Activated naive CD4-positive, alpha-beta T cell treated with anti-CD3 and anti-CD28 coated beads, Interleukin-2, amount 50 U/mL, for 24 hours (primary cell): Measurements from ENCODE around the gene SYNPO.

ENCODE experiments used
- H3K27ac Mint-ChIP-seq: one replicate; pipeline ENCODE4 v1.8.0; 2021; ENCODE audit warnings: mild to moderate bottlenecking, mixed read lengths
- H3K27me3 Mint-ChIP-seq: one replicate; pipeline ENCODE4 v1.8.0; 2021; ENCODE audit warnings: mixed read lengths
- H3K36me3 Mint-ChIP-seq: one replicate; pipeline ENCODE4 v1.8.0; 2021; ENCODE audit warnings: mixed read lengths
- H3K4me1 Mint-ChIP-seq: one replicate; pipeline ENCODE4 v1.8.0; 2021; ENCODE audit warnings: mixed read lengths
- H3K4me3 Mint-ChIP-seq: one replicate; pipeline ENCODE4 v1.8.0; 2021; ENCODE audit warnings: mild to moderate bottlenecking, mixed read lengths
- H3K9me3 Mint-ChIP-seq: one replicate; pipeline ENCODE4 v1.8.0; 2021; ENCODE audit warnings: mixed read lengths

Gene SYNPO

DNA sequence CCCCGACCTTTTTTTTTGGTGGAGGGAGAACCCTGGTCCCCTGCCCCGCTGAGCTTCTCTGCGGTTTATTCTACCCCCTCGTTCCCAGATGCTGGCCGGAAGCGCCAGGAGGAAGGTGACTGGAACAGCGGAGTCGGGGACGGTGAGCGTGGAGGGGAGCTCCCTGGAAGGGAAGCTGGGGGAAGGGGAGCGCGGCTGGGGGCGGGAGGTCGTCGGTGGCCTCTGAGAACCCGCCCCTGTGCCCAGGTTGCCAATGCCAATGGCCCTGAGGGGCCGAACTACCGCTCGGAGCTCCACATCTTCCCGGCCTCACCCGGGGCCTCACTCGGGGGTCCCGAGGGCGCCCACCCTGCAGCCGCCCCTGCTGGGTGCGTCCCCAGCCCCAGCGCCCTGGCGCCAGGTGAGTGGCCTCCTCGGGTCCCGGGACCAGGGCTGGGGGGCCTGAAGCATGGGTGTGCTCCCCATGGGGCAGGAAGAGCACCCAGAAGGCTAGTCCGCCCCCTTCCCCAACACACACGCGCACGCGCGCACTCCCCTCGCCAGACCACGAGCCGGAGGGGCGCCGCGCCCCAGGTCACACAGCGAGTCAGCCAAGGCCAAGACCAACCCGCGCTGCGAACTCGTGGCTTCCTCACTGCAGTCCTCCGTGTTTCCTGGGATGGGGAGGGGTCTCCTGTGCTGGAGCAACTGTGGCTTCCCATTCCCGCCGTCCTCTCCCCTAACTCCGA, 31.2 kb downstream of the SYNPO start:
- Mint-ChIP-seq H3K9me3 (no peaks in the 10 kb centered on the region), H3K36me3 (no peaks in the 10 kb centered on the region), H3K4me1 (peaks cover 14% of the 10 kb centered on the region), H3K27me3 (peaks cover 13% of the 10 kb centered on the region), H3K27ac (no peak overlapping the region), H3K4me3 (peak overlapping the region; percentile 79)

DNA sequence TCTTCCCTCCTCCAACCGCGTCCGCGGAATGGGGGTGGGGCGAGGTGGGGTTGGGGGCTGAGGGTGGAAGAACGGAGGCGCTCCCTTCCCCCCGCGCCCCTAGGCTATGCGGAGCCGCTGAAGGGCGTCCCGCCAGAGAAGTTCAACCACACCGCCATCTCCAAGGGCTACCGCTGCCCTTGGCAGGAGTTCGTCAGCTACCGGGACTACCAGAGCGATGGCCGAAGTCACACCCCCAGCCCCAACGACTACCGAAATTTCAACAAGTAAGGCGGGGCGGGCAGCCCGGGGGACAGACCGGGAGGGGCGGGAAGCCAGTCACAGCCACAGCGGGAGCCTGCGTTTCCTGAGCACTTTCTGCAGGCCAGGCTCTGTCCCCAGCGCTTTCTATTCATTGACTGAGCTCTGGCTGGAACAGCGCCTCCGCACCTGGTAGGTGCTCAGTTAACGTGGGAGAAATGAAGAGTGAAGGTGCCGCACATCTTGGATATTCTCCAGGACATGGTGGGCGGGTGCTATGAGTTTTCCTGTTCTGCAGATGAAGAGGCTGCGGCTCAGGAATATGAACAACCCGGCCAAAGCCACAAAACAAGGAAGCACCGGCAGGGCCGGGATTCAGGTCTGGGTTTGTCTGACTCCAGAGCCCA, 31.9 kb downstream of the SYNPO start:
- Mint-ChIP-seq H3K36me3 (no peaks in the 10 kb centered on the region), H3K27ac (no peak overlapping the region), H3K9me3 (no peaks in the 10 kb centered on the region), H3K27me3 (peaks cover 13% of the 10 kb centered on the region), H3K4me3 (peak overlapping the region; percentile 79), H3K4me1 (peaks cover 14% of the 10 kb centered on the region)

DNA sequence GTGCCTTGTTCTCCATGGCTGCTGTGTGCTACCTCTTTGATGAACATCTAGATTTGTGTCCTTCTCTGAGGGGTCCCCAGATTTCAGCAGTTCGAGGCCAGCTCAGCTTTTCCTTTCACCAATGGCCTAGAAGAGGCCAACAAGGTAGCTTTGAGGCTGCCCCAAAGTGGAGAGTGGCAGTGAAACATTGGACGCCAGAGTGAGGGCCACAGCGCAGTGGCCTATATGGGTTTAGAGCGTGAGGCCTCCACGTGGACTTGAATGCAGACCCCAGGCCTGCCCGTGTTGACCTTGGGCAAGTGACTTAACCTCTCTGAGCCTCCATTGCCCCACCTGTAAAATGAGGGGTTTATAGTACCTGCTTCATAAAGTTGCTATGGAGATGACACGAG, 32.4 kb downstream of the SYNPO start:
- H3K4me3 Mint-ChIP-seq: peak overlapping the region; percentile 79

DNA sequence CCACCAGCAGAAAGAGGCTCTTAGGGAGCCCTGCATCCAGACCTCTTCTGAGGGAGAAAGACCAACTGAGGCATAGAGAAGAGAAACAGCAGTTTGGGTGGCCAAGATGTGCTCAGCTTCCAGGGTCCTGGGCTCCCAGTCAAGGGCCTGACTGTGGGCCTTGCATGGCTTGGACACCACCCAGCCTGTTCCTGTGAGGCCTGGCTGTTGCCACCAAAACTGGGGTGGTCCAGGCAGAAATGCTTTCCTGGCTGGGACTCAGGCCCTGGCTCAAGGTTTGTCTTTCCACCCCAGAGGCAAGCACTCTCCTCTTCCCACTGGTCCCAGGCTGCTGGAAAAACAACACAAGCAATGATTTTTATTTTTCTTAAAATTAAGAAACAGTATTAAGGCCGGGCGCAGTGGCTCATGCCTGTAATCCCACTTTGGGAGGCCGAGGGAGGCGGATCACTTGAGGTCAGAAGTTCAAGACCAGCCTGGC, 33.9 kb downstream of the SYNPO start:
- H3K36me3 Mint-ChIP-seq: no peaks in the 10 kb centered on the region
- no peak overlapping the region for H3K4me3 Mint-ChIP-seq
- no peak overlapping the region for H3K27ac Mint-ChIP-seq
- no peaks in the 10 kb centered on the region for H3K9me3 Mint-ChIP-seq
- peaks cover 13% of the 10 kb centered on the region for H3K27me3 Mint-ChIP-seq
- peaks cover 14% of the 10 kb centered on the region for H3K4me1 Mint-ChIP-seq

More for the DNA sequence above, 32.4 kb downstream of the SYNPO start:
- Mint-ChIP-seq H3K4me1 (peaks cover 14% of the 10 kb centered on the region), H3K36me3 (no peaks in the 10 kb centered on the region), H3K27me3 (peaks cover 13% of the 10 kb centered on the region), H3K27ac (no peak overlapping the region), H3K9me3 (no peaks in the 10 kb centered on the region)

DNA sequence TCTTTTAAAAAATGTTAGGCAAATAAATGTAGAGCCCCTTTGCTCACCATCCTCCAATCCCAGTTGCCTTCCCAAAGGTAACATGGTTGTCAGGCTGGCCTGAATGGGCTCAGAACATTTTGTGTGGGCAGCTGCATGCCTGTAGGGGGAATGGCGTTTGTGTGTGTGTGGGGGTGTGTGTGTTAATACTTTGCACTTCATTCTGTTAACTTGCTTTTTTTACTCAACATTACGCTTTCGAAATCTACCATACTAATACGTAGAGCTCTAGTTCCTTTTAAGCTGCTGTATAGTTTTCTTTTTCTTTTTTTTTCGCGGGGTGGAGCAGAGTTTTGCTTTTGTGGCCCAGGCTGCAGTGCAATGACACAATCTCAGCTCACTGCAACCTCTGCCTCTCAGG, 34.6 kb downstream of the SYNPO start:
- Mint-ChIP-seq H3K9me3 (no peaks in the 10 kb centered on the region), H3K27ac (no peak overlapping the region), H3K4me3 (no peak overlapping the region), H3K4me1 (peaks cover 14% of the 10 kb centered on the region), H3K36me3 (peaks cover 2% of the 10 kb centered on the region), H3K27me3 (peaks cover 10% of the 10 kb centered on the region)

DNA sequence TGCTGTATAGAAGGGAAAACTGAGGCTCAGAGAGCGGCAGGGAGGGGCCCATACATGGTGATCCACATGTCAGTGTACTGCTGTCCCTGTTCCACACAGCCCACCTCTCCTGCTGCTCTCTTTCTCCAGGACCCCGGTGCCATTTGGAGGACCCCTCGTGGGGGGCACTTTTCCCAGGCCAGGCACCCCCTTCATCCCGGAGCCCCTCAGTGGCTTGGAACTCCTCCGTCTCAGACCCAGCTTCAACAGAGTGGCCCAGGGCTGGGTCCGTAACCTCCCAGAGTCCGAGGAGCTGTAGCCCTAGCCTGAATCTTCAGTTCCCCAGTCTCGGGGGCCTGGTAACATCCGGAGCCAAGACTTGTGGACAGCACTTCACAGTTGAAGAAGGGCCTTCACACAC, 36.1 kb downstream of the SYNPO start:
- Mint-ChIP-seq H3K27me3 (no peaks in the 10 kb centered on the region), H3K4me1 (peaks cover 6% of the 10 kb centered on the region), H3K9me3 (no peaks in the 10 kb centered on the region), H3K27ac (no peak overlapping the region), H3K36me3 (peaks cover 6% of the 10 kb centered on the region), H3K4me3 (no peak overlapping the region)

DNA sequence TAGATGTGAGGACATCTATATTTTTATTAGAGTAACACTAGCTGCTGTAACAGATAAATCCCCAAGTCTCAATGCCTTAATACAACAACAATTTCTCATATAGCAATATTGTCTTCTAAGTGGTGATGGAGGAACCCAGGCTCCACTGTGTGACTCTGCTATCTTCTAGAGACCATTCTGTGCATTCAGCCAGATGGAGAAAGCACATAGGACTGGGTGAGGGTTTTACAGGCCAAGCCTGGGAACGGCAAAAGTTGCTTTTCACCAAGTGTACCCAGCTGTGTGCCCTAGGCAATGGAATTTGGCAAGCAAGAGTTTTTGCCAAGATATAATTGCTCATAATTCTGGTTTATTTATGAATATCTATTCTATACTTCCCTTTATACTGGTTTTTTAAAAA, 48.7 kb downstream of the SYNPO start:
- H3K4me3 Mint-ChIP-seq: no peak overlapping the region
- no peak overlapping the region for H3K27ac Mint-ChIP-seq
- H3K27me3 Mint-ChIP-seq: no peaks in the 10 kb centered on the region
- H3K4me1 Mint-ChIP-seq: no peaks in the 10 kb centered on the region
- peaks cover 13% of the 10 kb centered on the region for H3K36me3 Mint-ChIP-seq
- H3K9me3 Mint-ChIP-seq: no peaks in the 10 kb centered on the region

DNA sequence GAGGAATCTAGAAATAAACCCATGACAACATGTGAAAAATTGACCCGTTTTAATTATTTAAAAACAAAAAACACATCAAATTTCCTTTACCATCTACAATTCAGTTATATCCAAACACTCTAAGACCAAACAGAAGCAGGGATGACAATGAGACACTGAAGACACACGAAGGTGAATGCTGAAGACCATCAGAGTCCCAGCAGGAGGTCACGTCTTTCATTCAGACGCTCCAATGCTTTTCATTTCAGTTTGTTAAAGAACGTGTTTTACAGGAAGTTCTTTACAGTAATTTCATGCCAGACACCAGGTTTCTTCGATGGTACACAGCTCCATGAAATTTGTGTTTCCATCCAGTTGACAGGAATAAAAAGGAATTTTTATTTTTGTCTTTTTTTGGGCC, 50.3 kb downstream of the SYNPO start:
- no peaks in the 10 kb centered on the region for H3K27me3 Mint-ChIP-seq
- no peak overlapping the region for H3K4me3 Mint-ChIP-seq
- no peaks in the 10 kb centered on the region for H3K9me3 Mint-ChIP-seq
- no peak overlapping the region for H3K27ac Mint-ChIP-seq
- H3K4me1 Mint-ChIP-seq: no peaks in the 10 kb centered on the region
- peaks cover 21% of the 10 kb centered on the region for H3K36me3 Mint-ChIP-seq

DNA sequence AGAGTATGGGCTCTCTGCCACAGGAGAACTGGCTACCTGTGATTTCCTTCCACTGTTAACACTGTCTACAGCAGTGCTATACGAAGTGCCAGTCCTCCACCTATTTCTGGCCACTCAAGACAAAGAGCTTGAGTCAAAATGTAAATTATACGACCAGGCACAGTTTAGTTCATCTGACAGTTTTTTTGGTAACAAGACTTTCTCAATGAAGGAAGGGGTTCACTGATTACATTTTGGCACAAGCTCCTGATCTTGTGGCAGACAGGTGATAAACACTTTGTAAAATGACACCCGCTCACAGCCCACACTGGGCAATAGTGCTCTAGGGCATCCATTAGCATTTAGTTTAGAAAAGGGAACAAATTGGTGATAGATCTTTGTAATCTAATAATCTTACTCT, 51.8 kb downstream of the SYNPO start:
- Mint-ChIP-seq H3K36me3 (peaks cover 27% of the 10 kb centered on the region), H3K4me1 (no peaks in the 10 kb centered on the region), H3K27ac (no peak overlapping the region), H3K27me3 (no peaks in the 10 kb centered on the region), H3K9me3 (no peaks in the 10 kb centered on the region), H3K4me3 (no peak overlapping the region)

DNA sequence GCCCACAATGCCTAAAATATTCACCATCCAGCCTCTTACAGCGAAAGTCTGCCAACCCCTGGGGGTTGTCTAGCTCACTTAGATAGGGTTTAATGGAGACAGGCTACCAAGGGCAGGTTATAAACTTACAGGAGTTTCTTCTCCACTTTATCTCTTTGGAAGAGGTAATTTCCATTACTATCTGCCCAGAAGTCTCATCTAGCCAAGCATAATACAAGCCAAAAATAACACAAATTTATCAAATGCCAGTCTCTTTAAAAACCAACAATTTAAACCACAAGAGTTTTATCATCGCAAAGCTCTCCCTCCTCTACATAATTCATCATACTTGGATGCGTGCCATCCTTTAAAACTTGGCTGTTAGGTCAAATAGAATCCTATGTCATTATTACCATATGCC, 54.2 kb downstream of the SYNPO start:
- H3K4me3 Mint-ChIP-seq: no peak overlapping the region
- no peaks in the 10 kb centered on the region for H3K27me3 Mint-ChIP-seq
- peaks cover 3% of the 10 kb centered on the region for H3K4me1 Mint-ChIP-seq
- H3K27ac Mint-ChIP-seq: peak overlapping the region; percentile 51
- H3K9me3 Mint-ChIP-seq: no peaks in the 10 kb centered on the region
- peaks cover 21% of the 10 kb centered on the region for H3K36me3 Mint-ChIP-seq

DNA sequence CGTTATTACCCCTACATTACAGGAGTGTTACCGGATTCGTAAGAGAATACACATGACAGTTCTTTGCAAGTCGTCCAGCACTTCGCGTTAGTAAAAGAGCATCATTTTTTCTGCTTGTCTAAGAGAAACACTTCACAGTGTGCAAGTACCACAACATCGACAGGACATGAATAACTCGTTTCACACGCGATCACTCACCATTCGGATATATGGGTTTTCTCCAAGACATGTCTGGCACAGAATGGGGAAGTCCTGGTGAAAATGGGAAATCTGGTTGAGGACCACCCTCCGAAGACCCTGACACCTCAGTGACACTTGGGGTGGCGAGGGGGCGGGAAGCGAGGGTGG, 59.8 kb downstream of the SYNPO start:
- Mint-ChIP-seq H3K4me1 (peaks cover 10% of the 10 kb centered on the region), H3K36me3 (peaks cover 6% of the 10 kb centered on the region), H3K27me3 (no peaks in the 10 kb centered on the region), H3K9me3 (no peaks in the 10 kb centered on the region), H3K27ac (no peak overlapping the region), H3K4me3 (no peak overlapping the region)

DNA sequence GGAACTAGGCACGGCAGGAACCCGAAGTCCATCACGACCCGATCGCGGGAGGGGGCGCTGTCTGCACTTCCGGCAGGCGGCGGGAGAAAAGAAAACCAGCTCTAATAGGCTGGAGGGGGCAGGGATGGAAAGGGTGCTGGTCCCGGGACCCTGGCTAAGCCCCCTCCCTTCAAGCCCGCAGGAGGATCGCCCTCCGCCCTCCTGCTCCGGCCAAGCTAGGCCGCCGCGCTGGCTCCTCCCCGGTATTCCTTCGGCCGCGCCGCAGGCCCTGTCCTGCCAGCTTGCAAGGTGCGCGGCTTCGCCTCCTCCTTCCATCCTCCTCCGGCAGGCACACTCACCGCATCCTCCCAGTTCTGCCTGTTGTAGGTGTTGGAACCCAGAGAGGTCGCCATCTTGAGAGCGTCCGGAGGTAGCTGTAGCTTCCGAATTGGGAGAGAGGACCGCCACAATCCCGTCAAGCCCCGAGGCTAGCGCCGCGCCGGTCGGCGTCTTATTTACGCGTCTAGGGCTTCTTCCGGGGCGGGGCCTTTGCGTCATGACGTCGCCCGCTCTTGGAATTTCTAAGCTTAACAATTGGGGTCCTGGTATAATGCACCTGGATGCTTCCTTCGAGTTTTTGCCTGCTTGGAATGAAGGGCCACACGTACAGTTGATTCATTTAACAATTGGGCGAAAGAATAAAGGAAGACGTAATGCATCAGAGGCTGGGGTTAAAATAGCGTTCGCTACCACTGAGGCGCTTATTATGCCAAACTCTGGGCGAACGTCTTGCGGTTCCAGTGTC, 60.3 kb downstream of the SYNPO start, which contains the start of gene RBM22:
Gene RBM22 (minus strand): TSS at position 469 of the 784 bp plus-strand sequence. CDS start 77 bp downstream, at position 392.
- H3K4me3 Mint-ChIP-seq: no peak within 1 kb of the TSS

DNA sequence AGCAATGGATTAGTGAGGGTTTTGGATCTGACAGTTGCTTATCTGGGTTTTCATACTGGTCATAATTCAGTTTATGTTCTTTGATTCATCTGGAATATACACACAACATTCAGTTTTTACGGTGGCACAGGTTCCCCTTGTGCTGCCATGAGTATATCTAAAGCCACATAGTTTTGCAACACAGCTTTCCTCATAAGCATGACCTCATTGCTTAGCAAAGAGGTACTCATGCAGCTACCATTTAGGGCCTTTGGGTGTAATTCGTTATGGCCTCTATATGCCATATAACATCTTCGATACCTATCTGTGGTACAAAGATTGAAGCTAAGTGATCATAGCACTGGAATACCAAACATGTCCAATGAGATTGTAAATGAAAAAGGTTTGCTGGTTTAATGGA, 63.3 kb downstream of the SYNPO start:
- peaks cover 6% of the 10 kb centered on the region for H3K4me1 Mint-ChIP-seq
- H3K36me3 Mint-ChIP-seq: peaks cover 3% of the 10 kb centered on the region
- H3K4me3 Mint-ChIP-seq: no peak overlapping the region
- no peaks in the 10 kb centered on the region for H3K27me3 Mint-ChIP-seq
- H3K27ac Mint-ChIP-seq: peak overlapping the region; percentile 13
- no peaks in the 10 kb centered on the region for H3K9me3 Mint-ChIP-seq

More for the DNA sequence above, 60.3 kb downstream of the SYNPO start, which contains the start of gene RBM22:
- no peaks in the 10 kb centered on the region for H3K9me3 Mint-ChIP-seq
- peaks cover 6% of the 10 kb centered on the region for H3K36me3 Mint-ChIP-seq
- no peak within 1 kb of the TSS for H3K27ac Mint-ChIP-seq
- H3K27me3 Mint-ChIP-seq: no peaks in the 10 kb centered on the region
- H3K4me1 Mint-ChIP-seq: peaks cover 10% of the 10 kb centered on the region

DNA sequence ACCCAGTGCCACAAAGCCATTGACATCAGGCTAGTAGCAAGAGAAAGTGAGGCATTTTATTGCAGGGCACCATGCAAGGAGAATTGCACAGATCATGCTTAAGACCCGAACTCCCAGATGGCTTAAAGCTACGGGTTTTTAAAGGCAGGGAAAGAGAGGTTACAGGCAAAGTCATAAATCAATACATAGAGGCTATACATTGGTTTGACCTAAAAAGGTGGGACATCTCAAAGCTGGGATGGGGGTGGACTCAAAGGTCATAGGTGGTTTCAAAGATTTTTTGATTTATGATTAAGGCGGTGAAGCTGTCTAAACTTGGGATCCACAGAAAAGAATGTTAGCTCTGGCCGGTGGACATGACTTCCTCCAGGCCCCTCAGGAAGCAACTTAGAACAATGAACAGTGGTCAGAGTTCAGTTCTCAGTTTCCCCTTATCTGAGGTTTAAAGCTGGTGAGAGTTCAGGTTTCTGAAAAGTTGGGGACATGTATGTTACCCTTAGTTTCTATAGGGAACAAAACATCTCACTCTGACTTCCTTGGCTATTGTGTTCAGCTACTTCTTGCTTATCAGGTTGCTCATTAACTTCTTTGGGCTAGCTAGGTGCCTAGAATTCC, 66.4 kb downstream of the SYNPO start:
- Mint-ChIP-seq H3K36me3 (peaks cover 5% of the 10 kb centered on the region), H3K27ac (no peak overlapping the region), H3K4me3 (no peak overlapping the region), H3K9me3 (no peaks in the 10 kb centered on the region), H3K4me1 (peaks cover 3% of the 10 kb centered on the region), H3K27me3 (no peaks in the 10 kb centered on the region)
